Measurements from ENCODE around the gene CCDC182. TPM values are rescaled to one million over a fixed set of nuclear protein-coding genes. Genes with fewer than 3 reads are reported as not detected.

Gene CCDC182
- total RNA-seq, 1 donor: not detected

DNA sequence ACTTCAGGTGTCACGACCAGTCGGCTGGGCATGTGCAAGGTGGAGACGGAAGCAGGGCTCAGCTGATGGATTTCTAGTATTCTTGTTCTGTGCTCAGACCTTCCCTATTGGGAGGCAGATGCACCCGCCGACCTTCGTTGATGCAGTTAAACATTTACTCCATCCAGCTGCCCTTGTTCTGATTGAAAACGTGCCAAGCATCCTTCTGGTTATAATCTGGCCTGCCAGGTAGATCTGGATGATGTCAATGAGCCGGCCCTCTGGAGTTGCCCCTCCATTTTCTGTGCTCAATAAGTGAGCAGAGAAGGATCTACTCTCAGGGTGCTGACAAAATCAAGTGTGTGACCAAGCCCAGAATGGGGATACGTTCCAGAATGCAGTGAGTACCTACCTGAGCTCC lies 38.3 kb downstream of the CCDC182 start:
- H3K4me1 ChIP-seq (ENCODE audit: insufficient read depth, low read length): no peaks in the 10 kb centered on the region
- no peak overlapping the region for H3K27ac ChIP-seq (ENCODE audit: low read depth, low read length)
- H3K36me3 ChIP-seq (ENCODE audit: insufficient read depth, low read length): no peaks in the 10 kb centered on the region
- no peak for DNase-seq (ENCODE audit: insufficient read length, low spot score, missing footprints)
- peaks cover 15% of the 10 kb centered on the region for H3K27me3 ChIP-seq (ENCODE audit: insufficient read depth, low read length)
- no peaks in the 10 kb centered on the region for H3K79me2 ChIP-seq (ENCODE audit: insufficient read depth, low read length)
- TF ChIP-seq CTCF (IDR thresholded peaks at IDR 0.05; ENCODE audit: extremely low read depth, low read depth, low read length): no peak
- H3K4me2 ChIP-seq (ENCODE audit: insufficient read depth, low read length): no peak overlapping the region
- H2AFZ ChIP-seq (ENCODE audit: low read length): no peak overlapping the region
- H3K9me3 ChIP-seq (ENCODE audit: low read depth, low read length): no peaks in the 10 kb centered on the region
- H3K4me3 ChIP-seq (ENCODE audit: insufficient read depth, low read length): no peak overlapping the region
- no peaks in the 10 kb centered on the region for H4K20me1 ChIP-seq (ENCODE audit: insufficient read depth, low read length)

DNA sequence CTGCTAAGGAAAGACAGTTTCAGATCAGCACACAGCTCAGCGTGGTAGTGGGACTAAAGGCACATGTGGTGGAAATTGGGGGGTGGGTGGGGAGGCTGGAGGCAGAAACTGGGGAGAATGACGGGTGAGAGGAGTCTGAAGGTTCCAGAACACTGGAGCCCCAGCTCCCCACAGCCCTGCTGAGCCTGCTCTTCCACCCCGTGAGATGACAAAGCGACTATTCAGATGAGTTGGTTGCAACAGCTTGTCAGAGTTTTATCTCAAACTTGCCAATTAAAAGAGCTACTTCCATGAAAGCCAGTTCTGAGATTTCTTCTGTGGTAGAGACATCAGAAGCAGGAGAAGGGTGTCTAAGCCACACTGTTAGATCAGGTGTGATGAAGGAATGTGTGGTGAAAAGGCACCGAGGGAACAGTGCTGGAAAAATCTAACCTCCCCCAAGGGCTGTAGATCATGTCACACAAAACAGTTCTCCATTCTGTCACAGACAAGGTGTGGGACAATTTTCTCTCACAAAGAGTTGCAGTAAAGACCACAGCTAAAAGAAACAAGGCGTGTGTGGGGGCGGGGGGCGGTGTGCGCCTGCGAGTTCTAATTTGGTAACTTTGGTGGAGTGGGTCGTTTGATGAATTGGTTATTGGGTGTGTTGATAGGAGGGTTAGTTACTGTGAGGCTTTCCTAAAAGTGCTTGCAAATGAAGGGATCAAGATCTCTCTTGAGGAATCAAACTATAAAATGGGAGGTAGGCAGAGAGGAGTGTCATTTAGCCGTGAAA lies 39.0 kb downstream of the CCDC182 start:
- no peaks in the 10 kb centered on the region for H3K79me2 ChIP-seq (ENCODE audit: insufficient read depth, low read length)
- H3K36me3 ChIP-seq (ENCODE audit: insufficient read depth, low read length): no peaks in the 10 kb centered on the region
- no peaks in the 10 kb centered on the region for H3K9me3 ChIP-seq (ENCODE audit: low read depth, low read length)
- no peak overlapping the region for H3K4me2 ChIP-seq (ENCODE audit: insufficient read depth, low read length)
- no peak for TF ChIP-seq CTCF (IDR thresholded peaks at IDR 0.05; ENCODE audit: extremely low read depth, low read depth, low read length)
- no peaks in the 10 kb centered on the region for H3K4me1 ChIP-seq (ENCODE audit: insufficient read depth, low read length)
- no peaks in the 10 kb centered on the region for H4K20me1 ChIP-seq (ENCODE audit: insufficient read depth, low read length)
- no peak for DNase-seq (ENCODE audit: insufficient read length, low spot score, missing footprints)
- no peak overlapping the region for H3K4me3 ChIP-seq (ENCODE audit: insufficient read depth, low read length)
- H3K27me3 ChIP-seq (ENCODE audit: insufficient read depth, low read length): peaks cover 15% of the 10 kb centered on the region
- H2AFZ ChIP-seq (ENCODE audit: low read length): no peak overlapping the region
- H3K27ac ChIP-seq (ENCODE audit: low read depth, low read length): no peak overlapping the region

GRCh38 chr17:57704448-57704847 lies 40.7 kb downstream of the CCDC182 start:
- DNase-seq (ENCODE audit: insufficient read length, low spot score, missing footprints): no peak
- H3K36me3 ChIP-seq (ENCODE audit: insufficient read depth, low read length): no peaks in the 10 kb centered on the region
- no peak overlapping the region for H3K27ac ChIP-seq (ENCODE audit: low read depth, low read length)
- H3K27me3 ChIP-seq (ENCODE audit: insufficient read depth, low read length): peaks cover 19% of the 10 kb centered on the region
- no peaks in the 10 kb centered on the region for H3K9me3 ChIP-seq (ENCODE audit: low read depth, low read length)
- no peaks in the 10 kb centered on the region for H3K79me2 ChIP-seq (ENCODE audit: insufficient read depth, low read length)
- no peaks in the 10 kb centered on the region for H3K4me1 ChIP-seq (ENCODE audit: insufficient read depth, low read length)
- no peak for TF ChIP-seq CTCF (IDR thresholded peaks at IDR 0.05; ENCODE audit: extremely low read depth, low read depth, low read length)
- no peak overlapping the region for H3K4me2 ChIP-seq (ENCODE audit: insufficient read depth, low read length)
- no peak overlapping the region for H2AFZ ChIP-seq (ENCODE audit: low read length)
- H4K20me1 ChIP-seq (ENCODE audit: insufficient read depth, low read length): no peaks in the 10 kb centered on the region
- no peak overlapping the region for H3K4me3 ChIP-seq (ENCODE audit: insufficient read depth, low read length)

DNA sequence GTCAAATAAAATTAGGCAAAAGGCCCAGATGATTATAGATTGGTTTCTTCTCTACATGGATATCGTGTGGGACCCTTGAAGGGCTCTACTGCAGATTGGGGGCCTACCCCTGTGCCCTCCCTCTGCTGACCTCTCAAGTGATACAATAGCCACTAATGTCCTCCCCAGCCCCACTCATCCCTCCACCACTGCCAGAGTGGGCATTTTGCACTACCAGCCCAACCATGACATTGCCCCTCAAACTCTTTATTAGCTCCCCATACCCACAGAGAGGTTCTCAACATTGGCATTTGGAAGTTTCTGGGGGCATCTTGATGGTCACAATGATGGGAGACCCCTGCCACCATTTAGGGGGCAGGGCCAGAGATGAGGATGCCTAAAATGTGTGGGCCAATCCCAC lies 41.8 kb downstream of the CCDC182 start:
- Histone ChIP-seq H4K20me1 (ENCODE audit: insufficient read depth, low read length) (no peaks in the 10 kb centered on the region), H3K79me2 (ENCODE audit: insufficient read depth, low read length) (no peaks in the 10 kb centered on the region)

More for the DNA sequence above, 41.8 kb downstream of the CCDC182 start:
- Histone ChIP-seq H3K4me2 (ENCODE audit: insufficient read depth, low read length) (no peak overlapping the region), H3K9me3 (ENCODE audit: low read depth, low read length) (no peaks in the 10 kb centered on the region), H3K27ac (ENCODE audit: low read depth, low read length) (no peak overlapping the region), H3K27me3 (ENCODE audit: insufficient read depth, low read length) (peaks cover 22% of the 10 kb centered on the region), H3K4me1 (ENCODE audit: insufficient read depth, low read length) (no peaks in the 10 kb centered on the region), H3K4me3 (ENCODE audit: insufficient read depth, low read length) (no peak overlapping the region), H2AFZ (ENCODE audit: low read length) (no peak overlapping the region), H3K36me3 (ENCODE audit: insufficient read depth, low read length) (no peaks in the 10 kb centered on the region)
- no peak for TF ChIP-seq CTCF (IDR thresholded peaks at IDR 0.05; ENCODE audit: extremely low read depth, low read depth, low read length)
- DNase-seq (ENCODE audit: insufficient read length, low spot score, missing footprints): no peak
